GM19395 (cell line): ENCODE measurements around the gene OR51A4.
"Not testable (repeated sequence)": the region's sequence is repeated elsewhere in the genome, so short reads cannot be mapped to it uniquely, and the experiment has no call there.

Experiments
- ATAC-seq: cut with Tn5 transposase; IDR thresholded peaks from one replicate; pipeline ENCODE4 v1.9.1; 2021; ENCODE audit warnings: mild to moderate bottlenecking, moderate library complexity; ENCODE audit not compliant: unreplicated experiment

The OR51A4 gene, protein sequence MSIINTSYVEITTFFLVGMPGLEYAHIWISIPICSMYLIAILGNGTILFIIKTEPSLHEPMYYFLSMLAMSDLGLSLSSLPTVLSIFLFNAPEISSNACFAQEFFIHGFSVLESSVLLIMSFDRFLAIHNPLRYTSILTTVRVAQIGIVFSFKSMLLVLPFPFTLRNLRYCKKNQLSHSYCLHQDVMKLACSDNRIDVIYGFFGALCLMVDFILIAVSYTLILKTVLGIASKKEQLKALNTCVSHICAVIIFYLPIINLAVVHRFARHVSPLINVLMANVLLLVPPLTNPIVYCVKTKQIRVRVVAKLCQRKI

DNA sequence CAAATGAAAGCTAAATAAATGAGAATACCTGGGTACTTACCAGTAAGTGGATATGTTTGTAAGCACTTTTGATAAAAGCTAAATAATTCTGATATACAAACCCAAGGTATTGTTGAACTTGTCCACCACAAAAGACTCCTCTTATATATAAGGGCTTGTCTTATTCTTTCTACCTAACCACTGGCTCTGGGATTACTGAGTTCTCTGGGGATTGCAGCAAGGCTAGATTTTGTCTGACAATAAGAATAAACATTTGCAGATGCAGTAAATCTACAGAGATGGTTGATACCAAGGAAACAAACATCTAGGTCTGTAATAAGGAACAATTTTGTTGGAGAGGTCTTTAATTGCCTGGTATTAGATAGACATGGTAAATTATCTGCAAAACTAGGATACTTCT is at the start of gene OR51A4:
Gene OR51A4, minus strand, starts transcription at position 101 of the 400 bp plus-strand sequence. CDS start 505 bp downstream, outside the sequence.
- ATAC-seq = no peak

DNA sequence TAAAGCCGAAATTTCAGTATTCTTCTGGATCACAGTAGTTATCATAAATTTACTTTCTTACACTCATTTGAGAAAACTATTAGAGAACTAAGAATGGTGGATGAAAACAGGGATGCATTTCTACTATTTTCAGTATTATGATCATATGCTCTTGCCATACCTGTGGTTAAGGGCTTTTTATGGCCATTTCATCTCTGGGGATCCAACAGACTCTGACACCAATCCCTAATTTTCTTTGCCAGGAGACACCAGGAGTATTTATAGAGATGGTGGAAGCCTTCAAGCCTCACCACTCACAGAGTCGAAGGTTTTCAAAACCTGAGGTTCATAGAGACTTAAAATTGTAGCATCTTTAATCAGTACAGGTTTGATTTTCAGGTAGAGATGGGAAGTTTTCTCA is 47.1 kb upstream of the OR51A4 start, which contains the start of gene OR51L1:
Gene OR51L1, plus strand, starts transcription at position 301 of the 400 bp plus-strand sequence. CDS start 4,132 bp downstream, outside the sequence.
- no peak for ATAC-seq

DNA sequence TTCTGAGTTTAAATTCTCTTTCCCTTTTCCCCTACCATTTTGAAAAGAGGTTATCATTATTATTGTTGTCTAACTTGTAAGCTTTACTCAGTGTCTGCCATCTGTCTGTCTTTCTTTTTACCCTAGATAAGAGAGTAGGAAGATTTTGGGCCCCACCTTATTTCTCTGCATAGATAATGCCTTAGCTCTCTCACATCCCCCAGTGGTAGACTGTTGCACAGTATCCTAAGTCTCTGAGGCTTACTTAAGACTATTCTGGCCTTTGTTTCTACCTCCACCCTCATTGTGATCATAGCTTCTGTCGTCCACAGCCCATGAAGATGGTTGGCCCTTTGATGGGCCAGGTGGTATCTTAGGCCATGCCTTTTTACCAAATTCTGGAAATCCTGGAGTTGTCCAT is 43.7 kb upstream of the OR51A4 start:
- no peak for ATAC-seq

DNA sequence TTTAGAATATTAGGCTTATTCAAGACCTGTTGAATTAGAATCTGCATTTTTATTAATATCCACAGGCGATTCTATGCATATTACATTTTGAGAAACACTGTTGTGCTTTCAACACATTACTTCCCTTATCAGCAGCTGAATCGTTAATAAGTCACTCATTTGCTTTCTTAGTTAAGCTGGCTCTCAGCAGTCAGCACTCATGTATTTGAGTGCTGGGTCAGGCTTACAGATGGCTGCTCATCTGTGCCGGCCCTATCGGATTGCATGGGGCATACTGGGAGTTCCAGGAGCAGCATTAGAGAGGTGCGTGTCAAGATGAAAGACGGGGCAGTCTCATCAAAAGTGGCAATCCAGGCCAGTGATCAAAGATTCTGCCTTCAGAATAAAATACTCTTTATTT is 36.4 kb upstream of the OR51A4 start:
- ATAC-seq = no peak

DNA sequence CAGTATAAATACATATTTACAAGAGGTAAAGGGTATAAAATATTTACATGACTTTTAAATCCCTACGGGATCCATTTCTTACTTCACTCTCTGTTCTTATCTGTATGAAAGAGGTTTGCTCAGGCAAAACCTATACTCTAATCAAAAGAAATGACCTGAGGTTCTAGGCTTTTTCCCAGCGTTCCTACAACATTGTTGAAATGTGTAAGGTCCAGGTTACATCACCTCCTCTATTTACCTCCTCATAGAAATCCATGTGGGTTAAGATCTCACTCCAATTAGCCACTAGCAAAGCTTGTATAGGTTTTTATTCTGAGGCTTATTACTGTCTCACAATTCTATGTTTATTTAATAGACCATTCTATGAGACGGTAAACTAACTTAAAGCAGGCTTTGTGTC is 35.3 kb upstream of the OR51A4 start:
- ATAC-seq = no peak

DNA sequence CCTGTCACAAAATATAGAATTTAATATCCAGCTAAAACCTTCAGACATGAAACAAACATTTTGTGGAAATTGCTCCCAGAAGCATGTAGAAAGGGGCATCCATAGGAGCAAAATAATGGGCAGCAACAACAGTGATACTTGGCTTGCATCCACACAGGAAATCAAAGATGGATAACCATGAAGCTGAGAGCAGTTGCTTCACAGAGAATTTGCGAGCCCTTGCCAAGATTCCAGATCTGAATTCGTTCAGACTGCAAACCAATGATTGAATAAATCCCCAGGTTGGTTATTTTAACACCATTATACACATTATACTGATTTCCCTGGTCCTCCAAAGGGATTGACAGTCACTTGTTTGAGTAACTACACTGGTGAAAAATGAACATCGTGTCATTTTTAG is 31.6 kb upstream of the OR51A4 start:
- no peak for ATAC-seq

DNA sequence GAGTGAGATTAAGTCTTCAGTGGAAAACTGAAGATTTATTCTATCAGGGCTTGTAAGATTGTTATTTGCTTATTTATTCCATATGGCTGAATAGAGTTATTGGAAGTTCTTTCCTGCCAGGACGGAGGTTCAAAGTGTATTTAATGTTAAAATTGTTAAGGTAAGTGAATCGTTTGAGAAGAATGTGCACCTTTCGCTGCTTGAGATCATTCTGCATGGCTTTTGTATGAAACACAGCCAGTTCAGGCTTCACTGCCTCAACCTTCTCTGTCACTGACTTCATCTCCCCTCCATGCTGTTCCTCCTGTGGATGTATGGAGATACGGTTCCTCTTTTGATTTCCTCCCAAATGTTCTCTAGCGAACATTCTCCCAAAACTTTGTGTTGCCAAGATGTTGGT is 28.0 kb upstream of the OR51A4 start:
- no peak for ATAC-seq

DNA sequence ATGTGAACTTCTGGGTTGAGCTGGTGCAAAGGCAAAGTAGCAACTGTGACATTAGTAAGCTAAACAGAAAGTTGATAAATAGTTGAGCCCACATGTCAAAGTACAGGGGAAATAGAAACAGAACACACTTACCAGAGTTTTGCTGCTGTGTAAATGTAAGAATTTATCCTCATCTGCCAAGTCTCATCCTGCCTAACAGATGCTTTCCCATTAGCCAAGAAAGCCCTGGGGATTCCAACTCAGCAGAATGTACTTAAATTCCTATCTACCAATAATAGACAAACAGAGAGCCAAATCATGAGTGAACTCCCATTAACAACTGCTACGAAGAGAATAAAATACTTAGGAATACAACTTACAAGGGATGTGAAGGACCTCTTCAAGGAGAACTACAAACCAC is 15.4 kb upstream of the OR51A4 start:
- ATAC-seq = no peak

DNA sequence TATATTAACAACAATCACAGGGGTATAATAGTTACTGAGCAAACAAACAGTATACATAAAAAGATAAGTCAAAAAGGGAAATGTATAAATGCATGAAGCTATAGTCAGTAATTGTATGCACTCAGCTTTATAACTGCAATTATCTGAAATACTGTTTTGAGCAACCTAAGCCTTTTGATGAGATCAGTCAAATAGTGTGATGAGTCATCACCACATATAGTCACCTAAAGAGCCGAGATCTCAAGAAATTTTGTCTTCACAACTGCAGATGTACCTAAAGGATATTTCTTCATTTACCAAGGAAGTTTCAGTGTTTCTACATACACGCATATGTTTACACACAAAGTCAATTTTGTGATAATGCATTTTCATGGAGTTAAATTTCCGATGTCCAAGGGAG is 13.5 kb upstream of the OR51A4 start:
- ATAC-seq = no peak

DNA sequence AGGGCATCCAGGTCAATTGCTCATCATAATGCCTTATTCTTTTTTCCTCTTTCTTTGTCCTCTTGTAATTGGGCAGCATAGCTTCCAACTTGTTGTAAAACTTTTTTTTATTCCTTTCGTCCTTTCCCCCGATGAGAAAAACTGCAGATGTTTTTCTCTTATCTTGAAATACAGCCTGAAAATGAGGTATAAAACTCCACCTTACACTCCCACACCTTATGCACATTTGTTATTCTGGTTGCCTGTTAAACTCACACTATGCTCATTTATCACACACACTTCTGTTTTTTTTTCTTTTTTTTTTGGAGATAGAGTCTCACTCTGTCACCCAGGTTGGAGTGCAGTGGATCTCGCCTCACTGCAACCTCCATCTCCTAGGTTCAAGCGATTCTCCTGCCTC is 10.0 kb upstream of the OR51A4 start:
- no peak for ATAC-seq

DNA sequence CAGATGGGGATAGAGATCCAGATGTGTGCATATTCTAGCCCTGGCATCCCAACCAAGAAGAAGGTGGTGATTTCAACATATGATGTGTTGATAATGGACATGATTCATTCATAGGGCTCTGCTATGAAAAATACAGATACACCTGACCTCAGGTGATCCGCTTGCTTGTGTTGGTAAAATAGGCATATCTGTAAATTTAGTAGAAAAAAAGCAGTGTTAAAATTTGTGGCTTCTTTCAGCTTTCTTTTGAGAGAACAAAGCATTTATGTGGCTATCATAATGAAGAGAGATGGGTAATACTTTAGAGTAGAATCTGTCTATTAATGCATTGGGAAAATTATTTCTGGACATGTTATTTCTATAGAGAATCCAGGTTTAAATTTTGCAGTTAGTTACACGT is 8.2 kb upstream of the OR51A4 start, which contains the start of gene OR51A2:
Gene OR51A2, minus strand, starts transcription at position 101 of the 400 bp plus-strand sequence. Its CDS starts 0 bp downstream, at position 101.
- not testable (repeated sequence) for ATAC-seq

DNA sequence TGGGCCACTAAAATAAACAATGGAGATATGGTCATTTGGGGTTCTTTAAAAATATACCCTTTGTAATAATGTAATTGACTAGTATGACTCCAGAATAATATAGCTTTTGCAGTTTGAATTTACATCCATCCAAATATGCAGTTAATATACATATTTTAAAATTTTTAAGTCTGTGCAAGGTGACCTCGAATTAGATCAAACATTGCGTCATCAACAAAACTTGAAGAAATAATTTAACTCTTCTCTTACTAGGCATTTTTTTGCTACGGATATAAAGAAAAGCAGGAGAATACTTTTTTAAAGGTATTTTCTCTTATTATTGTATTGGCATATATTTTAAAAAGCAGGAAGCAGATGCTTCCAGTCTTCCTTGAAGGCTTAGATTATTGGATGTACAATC is 10.7 kb downstream of the OR51A4 start:
- ATAC-seq = no peak

DNA sequence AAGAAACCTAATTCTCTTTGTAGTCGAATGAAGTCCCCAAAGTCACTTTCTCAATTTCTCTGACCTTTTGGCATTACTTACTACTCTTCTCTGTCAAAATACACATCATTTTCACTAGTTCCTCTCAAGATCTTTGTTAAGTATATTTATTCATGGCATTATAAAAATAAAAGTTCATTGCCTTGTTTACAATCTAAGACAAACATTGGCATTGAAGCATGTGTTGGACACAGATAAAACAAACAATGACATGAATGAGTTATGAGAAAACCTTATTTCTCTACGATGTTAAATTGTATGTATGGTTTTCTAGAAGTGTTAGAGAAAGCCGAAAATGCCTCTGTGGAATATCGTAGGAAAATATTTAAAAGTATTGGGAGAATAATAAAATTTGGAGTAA is 14.7 kb downstream of the OR51A4 start:
- no peak for ATAC-seq

DNA sequence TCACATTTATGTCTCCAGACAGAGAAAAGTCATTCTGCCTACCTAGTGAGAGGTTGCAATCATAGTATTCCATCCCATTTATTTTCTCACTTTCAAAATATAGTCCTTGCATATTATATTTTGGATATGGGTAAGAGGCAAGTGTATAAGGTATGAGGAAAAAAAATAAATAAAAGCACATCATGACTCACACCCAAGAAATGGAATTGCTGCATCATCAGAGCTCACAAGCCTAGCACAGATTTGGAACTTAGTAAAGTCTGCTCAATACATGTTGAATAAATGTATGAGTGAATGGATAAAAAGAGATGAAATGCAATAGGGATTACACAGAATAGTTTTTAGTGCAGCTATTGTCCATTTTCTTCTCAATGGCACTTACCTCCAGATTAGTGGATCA is 20.8 kb downstream of the OR51A4 start:
- no peak for ATAC-seq

DNA sequence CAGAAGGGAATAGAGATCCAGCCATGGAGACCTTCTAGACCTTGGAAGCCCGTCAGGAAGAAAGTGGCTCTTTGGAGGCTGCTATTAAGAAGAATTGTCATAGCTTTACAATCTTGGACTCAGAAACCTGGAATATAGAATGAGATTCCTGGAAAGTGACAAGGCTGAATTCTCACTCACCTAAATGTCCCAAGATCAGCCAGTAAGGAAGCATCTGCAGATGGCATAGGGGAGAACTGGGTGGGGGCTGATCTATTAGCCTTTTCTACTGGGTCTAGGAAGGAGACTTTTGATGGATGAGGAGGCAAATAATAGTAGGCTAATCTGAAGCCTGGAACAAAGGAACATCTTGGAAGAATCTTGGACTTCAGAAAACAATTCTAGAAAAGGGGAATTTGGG is 23.2 kb downstream of the OR51A4 start, which contains the start of gene OR51G1:
Gene OR51G1, minus strand, starts transcription at position 101 of the 400 bp plus-strand sequence. Its CDS starts 0 bp downstream, at position 101.
- ATAC-seq = no peak

DNA sequence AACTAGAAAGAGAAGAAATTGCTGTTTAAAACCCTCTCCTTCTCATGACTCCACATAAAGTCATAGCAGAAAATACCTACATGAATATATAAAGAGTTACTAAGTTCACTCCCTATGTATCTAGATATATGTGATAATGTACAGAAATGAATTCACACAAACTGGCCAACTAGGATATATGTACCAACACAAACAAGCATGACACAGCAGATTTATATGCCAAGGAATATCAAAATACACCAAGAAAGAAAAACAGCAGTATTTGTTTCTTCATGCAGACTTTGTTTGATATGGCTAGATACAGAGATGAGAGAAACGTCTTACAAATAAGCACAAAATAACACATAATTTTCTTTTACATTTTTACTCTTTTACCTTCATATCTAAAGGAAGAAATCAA is 25.1 kb downstream of the OR51A4 start:
- no peak for ATAC-seq

DNA sequence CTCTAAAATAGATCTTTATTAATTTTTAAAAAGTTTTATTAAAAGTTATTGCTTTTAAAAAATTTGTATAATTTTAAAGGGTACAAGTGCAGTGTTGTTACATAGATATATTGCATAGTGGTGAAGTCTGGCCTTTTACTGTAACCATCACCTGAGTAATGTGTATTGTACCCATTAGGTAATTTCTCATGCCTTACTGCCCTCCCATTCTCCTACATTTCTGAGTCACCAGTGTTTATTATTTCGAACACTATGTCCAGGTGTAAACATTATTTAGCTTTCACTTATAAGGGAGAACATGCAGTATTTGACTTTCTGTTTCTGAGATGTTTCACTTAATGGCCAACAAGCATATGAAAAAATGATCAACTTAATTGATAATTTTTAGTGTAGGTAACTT is 25.6 kb downstream of the OR51A4 start:
- ATAC-seq = no peak

DNA sequence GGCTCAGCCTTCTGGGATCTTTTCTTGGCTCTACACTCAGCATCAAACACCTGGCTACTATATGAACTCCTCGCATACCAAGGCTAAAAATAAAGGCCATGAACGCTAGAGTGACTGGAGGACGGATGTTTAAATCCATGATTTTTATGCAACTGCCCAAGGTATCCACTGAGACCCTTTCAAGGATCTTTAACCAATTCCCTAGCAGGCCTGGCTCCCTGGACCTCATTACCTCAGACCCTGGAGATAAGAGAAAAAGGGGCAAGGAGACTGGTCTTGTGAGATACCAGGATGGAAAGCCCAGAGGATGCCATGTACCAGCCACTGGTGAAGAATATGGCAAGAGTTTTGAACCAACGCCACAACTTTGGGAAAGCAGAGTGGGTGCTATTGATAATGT is 28.2 kb downstream of the OR51A4 start, which contains the start of gene OR51G2:
Gene OR51G2, minus strand, starts transcription at position 101 of the 400 bp plus-strand sequence. CDS start 3,687 bp downstream, outside the sequence.
- no peak for ATAC-seq

DNA sequence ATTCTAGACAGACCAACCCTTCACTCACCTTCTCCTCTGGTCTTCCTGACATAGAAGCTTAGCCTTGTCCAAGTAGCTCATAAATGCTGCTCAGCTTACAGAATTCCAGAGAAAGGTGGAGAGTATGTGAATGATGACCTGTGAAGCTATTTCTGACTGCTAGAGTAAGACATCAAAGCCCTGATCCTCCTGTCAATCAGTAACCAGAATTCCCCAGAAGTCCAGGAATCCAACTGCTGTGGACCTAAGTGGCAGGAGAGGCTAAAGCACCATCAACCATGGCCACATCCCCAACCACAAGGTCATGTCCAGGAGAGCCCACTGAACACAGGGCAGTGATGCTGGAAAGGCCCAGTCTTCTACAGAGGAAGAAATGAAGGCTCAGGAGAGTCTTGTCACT is 30.8 kb downstream of the OR51A4 start:
- ATAC-seq = no peak

DNA sequence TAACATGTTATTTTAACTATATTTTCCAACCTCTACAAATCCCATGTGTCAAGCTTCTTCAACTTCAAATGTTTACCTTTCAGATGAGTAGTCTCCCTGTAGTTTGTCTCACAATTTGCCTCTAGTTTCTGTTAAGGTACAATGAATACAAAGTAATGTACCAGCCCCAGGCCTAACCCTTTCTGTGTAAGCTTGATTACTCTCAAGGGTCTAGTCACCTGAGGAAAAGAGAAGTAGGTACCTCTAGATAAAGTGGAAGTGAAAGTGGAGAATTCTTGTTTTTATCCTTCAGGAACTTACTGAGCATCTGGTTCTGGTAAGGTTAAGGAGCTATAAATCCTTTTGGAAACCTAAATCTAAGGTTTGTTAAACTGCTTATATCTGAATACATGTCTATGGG is 43.9 kb downstream of the OR51A4 start, which contains the start of gene OR51A7:
Gene OR51A7, plus strand, starts transcription at position 300 of the 400 bp plus-strand sequence. CDS start 3,587 bp downstream, outside the sequence.
- no peak for ATAC-seq
